ENCODE results near the gene CD177.

- TF ChIP-seq POLR2AphosphoS5 (IDR thresholded peaks at IDR 0.05) (no peak), CTCF (IDR thresholded peaks at IDR 0.05) (no peak), EP300 (IDR thresholded peaks at IDR 0.05) (no peak), POLR2A (IDR thresholded peaks at IDR 0.05) (no peak)
Measured at GRCh38 chr19:43320546-43320945, 32.9 kb upstream of the CD177 start.
